GM23338 (cell line): ENCODE measurements around the gene HTR1D. TPM values are rescaled to one million over a fixed set of nuclear protein-coding genes. Genes with fewer than 3 reads are reported as not detected.

Experiments
- ATAC-seq: fragments of 200-7000 bp; cut with Tn5 transposase; 3 replicates; pipeline ENCODE4 v1.9.1; 2020
- DNase-seq: peaks from one replicate; pipeline ENCODE4 v3.0.0-alpha.2; 2015; ENCODE audit warnings: low spot score
- H2AFZ ChIP-seq: fragments of 200-600 bp; sonication (generic); 2 replicates; pipeline ENCODE4 v1.8.0; 2016; ENCODE audit warnings: antibody characterized with exemption, mild to moderate bottlenecking, moderate library complexity
- H3F3A ChIP-seq: fragments of 200-600 bp; sonication (generic); replicated peaks from 2 replicates; pipeline ENCODE4 v1.8.0; 2017; ENCODE audit warnings: antibody characterized with exemption, mixed run types, low read depth
- H3K27ac ChIP-seq: fragments of 200-600 bp; sonication (generic); 2 replicates; pipeline ENCODE4 v1.6.1; 2016; ENCODE audit warnings: low read depth
- H3K27me3 ChIP-seq: fragments of 200-600 bp; sonication (generic); 2 replicates; pipeline ENCODE4 v1.8.0; 2016; ENCODE audit warnings: mild to moderate bottlenecking, mixed run types, moderate library complexity; ENCODE audit not compliant: insufficient read depth
- H3K36me3 ChIP-seq: fragments of 200-600 bp; sonication (generic); 2 replicates; pipeline ENCODE4 v1.8.0; 2016; ENCODE audit warnings: mild to moderate bottlenecking; ENCODE audit not compliant: insufficient read depth
- H3K4me1 ChIP-seq: fragments of 200-600 bp; sonication (generic); 2 replicates; pipeline ENCODE4 v1.8.0; 2016; ENCODE audit warnings: mild to moderate bottlenecking, moderate library complexity; ENCODE audit not compliant: insufficient read depth
- H3K4me2 ChIP-seq: fragments of 200-600 bp; sonication (generic); 2 replicates; pipeline ENCODE4 v1.7.1; 2017; ENCODE audit warnings: mixed run types
- H3K4me3 ChIP-seq: fragments of 200-600 bp; sonication (generic); 2 replicates; pipeline ENCODE4 v1.6.1; 2016; ENCODE audit warnings: mixed run types
- H3K79me2 ChIP-seq: fragments of 200-600 bp; sonication (generic); replicated peaks from 2 replicates; pipeline ENCODE4 v1.8.0; 2017; ENCODE audit warnings: mild to moderate bottlenecking; ENCODE audit not compliant: insufficient read depth
- H3K9me2 ChIP-seq: fragments of 200-600 bp; sonication (generic); 2 replicates; pipeline ENCODE4 v1.8.0; 2017; ENCODE audit not compliant: insufficient read depth
- H4K20me1 ChIP-seq: fragments of 200-600 bp; sonication (generic); replicated peaks from 2 replicates; pipeline ENCODE4 v1.8.0; 2017; ENCODE audit warnings: mild to moderate bottlenecking; ENCODE audit not compliant: insufficient read depth
- H3K27ac Mint-ChIP-seq: 2 replicates; pipeline ENCODE4 v1.8.0; 2020; ENCODE audit warnings: inconsistent platforms, mild to moderate bottlenecking, moderate library complexity, mixed read lengths
- H3K27me3 Mint-ChIP-seq: 3 replicates; pipeline ENCODE4 v1.8.0; 2022; ENCODE audit warnings: low read depth, mild to moderate bottlenecking, moderate library complexity, mixed read lengths, inconsistent platforms; ENCODE audit not compliant: insufficient read depth, poor library complexity
- H3K36me3 Mint-ChIP-seq: 3 replicates; pipeline ENCODE4 v1.8.0; 2021; ENCODE audit warnings: low read depth, mild to moderate bottlenecking, inconsistent platforms, moderate library complexity, mixed read lengths
- H3K4me1 Mint-ChIP-seq: 3 replicates; pipeline ENCODE4 v1.8.0; 2020; ENCODE audit warnings: mild to moderate bottlenecking, inconsistent platforms, mixed read lengths
- H3K4me3 Mint-ChIP-seq: 3 replicates; pipeline ENCODE4 v1.8.0; 2021; ENCODE audit warnings: moderate library complexity, mild to moderate bottlenecking, inconsistent platforms, mixed read lengths
- H3K9me3 Mint-ChIP-seq: 3 replicates; pipeline ENCODE4 v1.8.0; 2020; ENCODE audit warnings: moderate library complexity, mild to moderate bottlenecking, inconsistent platforms, mixed read lengths
- ETS1 ChIP-seq: IDR thresholded peaks from 2 replicates; pipeline ENCODE4 v1.6.1; 2016; ENCODE audit warnings: antibody characterized with exemption
- EZH2 ChIP-seq: fragments of 200-600 bp; sonication (generic); IDR thresholded peaks from one replicate; pipeline ENCODE4 v1.8.0; 2017; ENCODE audit warnings: antibody characterized with exemption, mild to moderate bottlenecking, low read depth; ENCODE audit not compliant: unreplicated experiment
- EZH2phosphoT487 ChIP-seq: fragments of 200-600 bp; sonication (generic); IDR thresholded peaks from one replicate; pipeline ENCODE4 v1.8.1; 2018; ENCODE audit warnings: antibody characterized with exemption; ENCODE audit not compliant: unreplicated experiment
- JUNB ChIP-seq: IDR thresholded peaks from one replicate; pipeline ENCODE4 v1.6.1; 2016; ENCODE audit warnings: antibody characterized with exemption; ENCODE audit not compliant: unreplicated experiment
- NANOG ChIP-seq: IDR thresholded peaks from 2 replicates; pipeline ENCODE4 v1.6.1; 2016; ENCODE audit warnings: antibody characterized with exemption, borderline replicate concordance
- STAT1 ChIP-seq: IDR thresholded peaks from one replicate; pipeline ENCODE4 v1.6.1; 2016; ENCODE audit warnings: antibody characterized with exemption; ENCODE audit not compliant: unreplicated experiment
- ZNF331 ChIP-seq: fragments of 250-450 bp; sonication (Bioruptor Pico); IDR thresholded peaks from 2 replicates; pipeline ENCODE4 v1.5.0; 2020; ENCODE audit warnings: low read depth, mild to moderate bottlenecking, moderate library complexity
- ZNF462 ChIP-seq: fragments of 250-450 bp; sonication (Bioruptor Pico); IDR thresholded peaks from 2 replicates; pipeline ENCODE4 v1.5.0; 2020; ENCODE audit warnings: mild to moderate bottlenecking, moderate library complexity
- polyA plus RNA-seq: library from polyadenylated mRNA; unstranded; fragments of >200 nt; fragmentation: Nextera tagmentation; extraction: Ambion mirVana; gene quantifications from 2 replicates; pipeline ENCODE4 v1.2.1, GENCODE V29; 2016
- total RNA-seq: library from RNA; depleted of rRNA; stranded (reverse); fragments of >200 nt; shearing (Covaris generic); gene quantifications from 2 replicates; pipeline ENCODE4 v1.2.3, GENCODE V29; 2014

The HTR1D gene
- total and polyA plus RNA-seq, 2 experiments from 2014 or later = 2.4 to 4.1 TPM

- TF ChIP-seq ETS1 (no peak), EZH2 (no peak), ZNF331 (CRISPR knock-in tag) (no peak), NANOG (no peak), ZNF462 (CRISPR knock-in tag) (no peak), JUNB (no peak), EZH2phosphoT487 (no peak)
These were observed 5.3 kb downstream of the HTR1D start (continued) for GRCh38 chr1:23211955-23212354.

GRCh38 chr1:23210963-23211362 lies 6.3 kb downstream of the HTR1D start:
- Mint-ChIP-seq H3K36me3 (no peaks in the 10 kb centered on the region; the same call in 2 of the 3 replicates), H3K4me3 (no peak overlapping the region), H3K27ac (no peak overlapping the region), H3K9me3 (no peaks in the 10 kb centered on the region), H3K4me1 (peaks cover 11% of the 10 kb centered on the region), H3K27me3 (peaks cover 1% of the 10 kb centered on the region)
- H3K79me2 ChIP-seq = peaks cover 8% of the 10 kb centered on the region; the same call in 1 of the 2 replicates
- no peaks in the 10 kb centered on the region for H3K36me3 ChIP-seq
- H2AFZ ChIP-seq = no peak overlapping the region
- no peak overlapping the region for H3K27ac ChIP-seq
- H4K20me1 ChIP-seq = peaks cover 2% of the 10 kb centered on the region; the same call in 1 of the 2 replicates
- H3K4me3 ChIP-seq = no peak overlapping the region
- H3K27me3 ChIP-seq = no peaks in the 10 kb centered on the region
- H3K4me2 ChIP-seq = no peak overlapping the region
- H3K4me1 ChIP-seq = peaks cover 10% of the 10 kb centered on the region
- H3F3A ChIP-seq = no peaks in the 10 kb centered on the region
- DNase-seq (no peak), ATAC-seq (no peak)
- no peaks in the 10 kb centered on the region for H3K9me2 ChIP-seq
- TF ChIP-seq ZNF462 (CRISPR knock-in tag) = no peak
- TF ChIP-seq EZH2 = no peak
- no peak for TF ChIP-seq STAT1
